HG03175 (cell line): ENCODE data around the gene MYBBP1A.
A peak's percentile ranks its signal among the peaks of the same experiment; 100 is the strongest.

Experiments
- ATAC-seq: cut with Tn5 transposase; IDR thresholded peaks from one replicate; pipeline ENCODE4 v1.9.1; 2021; ENCODE audit warnings: mild to moderate bottlenecking, moderate library complexity; ENCODE audit not compliant: unreplicated experiment

Gene MYBBP1A

DNA sequence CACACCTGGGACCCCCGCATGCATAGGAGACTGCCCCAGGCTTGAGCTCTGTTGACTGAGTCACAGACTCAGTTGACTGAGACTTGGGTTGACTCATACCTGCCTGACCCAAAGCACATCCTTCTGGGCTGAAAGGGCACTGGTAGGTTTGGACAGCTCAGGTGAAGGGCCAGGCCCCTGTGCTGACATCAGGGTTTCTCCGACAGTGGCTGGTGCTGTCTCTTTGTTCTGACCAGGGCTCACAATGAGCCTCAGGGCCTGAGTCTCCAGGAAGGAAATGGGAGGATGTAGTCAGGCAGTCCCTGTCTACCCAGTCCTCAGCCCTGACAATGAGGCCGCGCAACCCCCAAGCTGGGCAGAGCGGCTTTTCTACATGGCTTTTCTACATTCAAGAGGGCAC, 50.0 kb downstream of the MYBBP1A start:
- ATAC-seq = no peak

DNA sequence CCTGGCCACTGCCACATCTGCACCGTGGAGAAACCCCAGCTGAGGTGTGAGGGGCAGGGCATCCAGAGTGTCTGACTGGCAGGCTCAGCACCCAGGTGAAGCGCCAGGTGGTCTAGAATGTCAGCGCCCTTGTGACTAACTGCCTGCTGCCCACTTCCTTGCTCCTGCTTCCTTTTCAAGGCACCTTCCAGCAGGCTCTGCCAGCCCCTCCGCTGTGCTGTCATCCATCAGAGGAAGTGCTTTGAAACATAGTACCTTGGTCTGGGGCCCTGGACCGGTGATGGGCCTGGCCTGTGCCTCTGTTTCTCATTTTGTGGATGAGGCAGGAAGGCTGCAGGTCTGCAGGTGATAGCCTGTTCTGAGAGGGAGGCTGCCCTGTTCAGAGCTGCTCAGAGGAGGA, 51.0 kb downstream of the MYBBP1A start:
- no peak for ATAC-seq

DNA sequence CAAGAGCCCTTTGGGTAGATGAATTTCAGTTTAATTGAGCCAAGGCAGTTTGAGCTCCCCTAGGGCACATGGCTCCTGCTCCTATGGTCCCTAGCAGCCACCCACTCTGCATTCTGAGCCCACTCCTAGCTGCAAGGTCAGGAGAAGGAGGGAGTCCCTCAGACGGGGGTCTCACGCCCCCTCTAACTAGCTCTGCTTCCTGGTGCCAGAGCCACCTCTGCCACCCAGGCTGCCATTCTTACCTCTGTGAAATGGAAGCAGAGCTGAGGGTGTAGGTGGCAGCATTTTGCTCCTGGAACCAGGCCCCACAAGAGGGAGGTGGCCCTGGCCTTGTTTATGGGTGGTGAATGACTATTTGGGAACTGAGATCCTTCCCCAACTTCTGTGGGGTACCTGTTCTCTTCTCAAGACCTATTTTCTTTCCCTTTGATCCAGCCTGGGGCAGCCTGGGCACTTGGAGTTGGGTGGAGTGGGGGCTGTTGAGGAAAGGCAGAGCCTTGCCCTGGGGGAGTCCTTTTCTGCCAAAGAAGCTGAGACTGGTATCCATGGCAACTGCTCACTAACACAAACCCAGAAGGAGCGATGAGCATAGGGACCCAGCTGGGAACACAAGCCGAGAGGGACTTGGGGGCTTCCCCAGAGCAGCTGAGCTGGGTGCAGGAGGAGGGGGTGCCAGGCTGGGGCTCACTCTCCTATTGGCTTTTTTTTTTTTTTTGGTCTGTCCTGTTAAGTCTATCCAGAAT, 51.7 kb downstream of the MYBBP1A start:
- ATAC-seq = no peak

DNA sequence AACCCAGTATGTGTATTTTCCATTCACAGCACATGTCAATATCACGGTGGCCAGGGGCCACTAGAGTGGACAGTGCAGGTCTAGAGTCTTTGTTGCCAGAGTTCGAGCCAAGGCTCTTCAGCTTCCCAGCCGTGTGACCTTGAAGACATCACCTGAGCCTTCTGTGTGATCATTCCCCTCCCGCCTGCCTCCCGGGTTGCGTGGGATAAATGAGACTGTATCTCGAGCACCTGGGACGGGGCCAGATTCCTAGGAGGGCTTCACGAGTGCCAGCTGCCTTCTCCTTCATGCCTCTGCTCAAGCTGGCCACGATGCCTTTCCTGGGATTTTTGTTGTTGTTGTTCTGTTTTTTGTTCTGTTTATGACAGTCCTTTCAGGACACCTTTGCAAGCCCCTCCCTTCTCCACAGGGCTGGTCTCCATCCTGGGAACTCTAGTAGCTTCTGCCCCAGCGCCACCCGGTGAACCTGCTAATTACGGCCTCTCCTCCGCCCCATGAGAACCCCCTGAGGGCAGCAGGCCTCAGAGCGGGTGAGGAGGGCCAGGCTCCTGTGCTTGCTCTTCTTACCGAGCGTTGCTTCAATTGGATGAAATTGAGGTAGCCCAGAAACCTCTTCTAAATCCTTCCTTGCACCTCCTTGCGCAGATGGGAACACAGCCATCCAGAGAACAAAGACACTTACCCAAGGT, 52.6 kb downstream of the MYBBP1A start:
- no peak for ATAC-seq

DNA sequence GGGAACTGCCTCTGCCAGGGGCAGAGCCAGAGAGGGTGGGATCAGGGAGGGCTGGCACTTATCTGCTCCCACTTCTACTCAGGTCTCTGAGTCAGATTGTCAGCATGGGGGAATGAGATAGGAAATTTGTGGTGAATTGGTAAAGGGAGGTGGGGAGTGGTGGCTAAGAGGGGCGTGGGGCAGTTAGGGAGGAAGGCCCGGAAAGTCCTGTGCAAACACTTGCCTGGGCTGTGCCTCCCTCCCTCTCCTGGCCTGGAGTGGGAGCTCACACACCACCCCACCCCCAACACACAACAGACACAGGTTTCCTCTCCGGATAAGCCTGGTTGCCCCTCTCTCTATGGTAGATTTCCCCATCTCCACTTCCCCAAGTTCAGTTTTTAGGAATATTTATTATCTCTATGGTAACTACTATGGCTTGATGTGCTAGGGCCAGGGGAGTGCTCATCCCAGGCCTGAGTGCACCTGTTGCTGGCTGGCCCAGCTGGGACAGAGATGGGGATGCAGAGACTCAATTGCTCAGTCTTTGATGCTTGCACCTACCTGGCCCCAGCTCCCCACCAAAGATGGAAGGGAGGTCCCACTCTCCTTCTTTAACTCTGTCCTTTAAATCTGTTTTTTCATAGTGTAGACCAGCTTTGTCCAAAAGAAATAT, 53.8 kb downstream of the MYBBP1A start:
- no peak for ATAC-seq

DNA sequence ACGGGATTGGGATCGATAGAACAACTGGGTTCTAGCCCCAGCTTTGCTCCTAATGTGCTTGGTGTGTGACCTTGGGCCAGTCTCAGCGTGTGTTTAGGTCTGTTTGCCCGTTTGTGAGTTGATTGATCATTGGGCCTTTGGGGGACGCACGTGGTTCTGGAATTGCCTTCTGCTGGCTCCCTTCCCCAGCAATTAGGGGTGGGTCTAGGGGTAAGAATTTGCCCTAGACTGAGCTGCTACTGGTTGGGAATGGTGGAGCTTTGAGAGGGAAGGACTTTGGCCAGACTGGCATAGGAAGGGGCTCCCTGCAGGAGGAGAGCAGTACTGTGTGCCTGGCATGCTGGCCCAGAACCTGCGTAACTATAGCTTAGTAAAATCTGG, 55.0 kb downstream of the MYBBP1A start:
- ATAC-seq = no peak

DNA sequence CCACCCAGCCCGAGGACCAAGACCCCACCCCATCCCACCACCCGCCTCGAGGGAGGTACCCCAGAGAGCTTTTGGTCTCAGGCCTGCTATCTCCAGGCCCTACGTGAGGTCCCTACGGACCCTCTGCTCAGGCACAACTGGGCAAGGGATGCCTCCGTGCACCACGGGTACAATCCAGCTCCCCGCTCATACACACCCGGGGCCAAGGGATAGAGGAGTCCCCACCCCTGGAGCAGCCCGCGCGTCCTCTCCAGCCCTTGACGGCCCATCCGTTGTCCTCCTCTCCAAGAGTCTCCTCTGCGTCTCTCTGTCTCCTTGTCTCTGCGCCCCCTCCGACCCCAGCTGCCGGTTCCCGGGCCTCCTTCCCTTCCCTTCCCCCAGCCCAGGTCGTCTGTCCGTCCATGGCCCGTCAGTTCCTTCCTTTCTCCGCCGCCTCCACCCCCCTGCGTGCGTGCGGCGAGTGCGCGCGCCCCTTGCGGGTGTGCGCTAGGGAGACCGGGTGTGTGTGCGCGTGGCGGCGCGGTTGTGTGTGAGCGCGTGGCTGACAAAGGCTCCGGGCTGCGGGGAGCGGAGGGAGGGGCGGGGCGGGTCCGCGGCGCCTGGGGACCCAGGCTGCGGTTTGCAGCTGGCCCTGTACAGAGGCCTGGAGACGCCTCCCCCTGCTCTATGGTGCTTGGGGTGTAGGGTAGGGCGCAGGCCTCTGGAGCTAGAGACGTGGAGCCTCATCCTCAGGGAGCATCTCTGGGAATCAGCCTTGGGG, 55.6 kb downstream of the MYBBP1A start:
- no peak for ATAC-seq

DNA sequence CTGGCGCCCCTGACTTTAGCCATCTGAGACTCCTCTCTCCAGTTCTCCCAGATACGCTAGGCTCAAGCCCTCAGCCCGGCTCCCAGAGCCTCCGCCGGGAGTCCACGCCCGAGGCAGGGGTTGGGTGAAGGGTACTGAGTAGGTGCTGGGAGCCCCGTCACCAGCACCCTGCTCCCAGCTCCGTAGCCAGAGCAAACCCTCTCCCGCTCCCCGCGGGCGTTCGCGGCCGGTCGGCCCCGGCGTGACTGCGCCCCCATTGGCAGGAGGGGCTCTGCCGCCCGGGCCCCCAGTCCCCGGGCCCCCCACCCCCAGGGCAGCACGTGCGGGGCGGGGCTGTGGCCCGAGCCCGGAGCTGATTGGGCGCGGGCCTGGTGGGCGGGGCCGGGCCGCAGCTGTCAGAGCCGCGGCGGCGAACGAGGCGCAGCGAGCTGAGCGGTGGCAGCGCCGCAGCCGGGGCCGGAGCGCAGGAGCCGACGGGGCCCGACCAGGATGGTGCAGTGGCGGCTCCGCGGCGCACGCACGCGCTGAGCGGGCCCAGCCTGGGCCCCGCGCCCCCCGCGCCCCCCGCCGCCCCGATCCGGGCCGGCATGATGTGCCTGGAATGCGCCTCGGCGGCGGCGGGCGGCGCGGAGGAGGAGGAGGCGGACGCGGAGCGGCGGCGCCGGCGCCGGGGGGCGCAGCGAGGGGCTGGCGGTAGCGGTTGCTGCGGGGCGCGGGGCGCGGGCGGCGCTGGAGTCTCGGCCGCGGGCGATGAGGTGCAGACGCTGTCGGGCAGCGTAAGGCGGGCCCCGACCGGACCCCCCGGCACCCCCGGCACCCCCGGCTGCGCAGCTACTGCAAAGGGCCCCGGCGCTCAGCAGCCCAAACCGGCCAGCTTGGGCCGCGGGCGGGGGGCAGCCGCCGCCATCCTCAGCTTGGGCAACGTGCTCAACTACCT, 56.5 kb downstream of the MYBBP1A start, which contains the start of gene SPNS2:
SPNS2 (plus strand) TSS at position 421 of the 937 bp plus-strand sequence; CDS start at position 588, 167 bp downstream.
- ATAC-seq = peak; percentile 60

DNA sequence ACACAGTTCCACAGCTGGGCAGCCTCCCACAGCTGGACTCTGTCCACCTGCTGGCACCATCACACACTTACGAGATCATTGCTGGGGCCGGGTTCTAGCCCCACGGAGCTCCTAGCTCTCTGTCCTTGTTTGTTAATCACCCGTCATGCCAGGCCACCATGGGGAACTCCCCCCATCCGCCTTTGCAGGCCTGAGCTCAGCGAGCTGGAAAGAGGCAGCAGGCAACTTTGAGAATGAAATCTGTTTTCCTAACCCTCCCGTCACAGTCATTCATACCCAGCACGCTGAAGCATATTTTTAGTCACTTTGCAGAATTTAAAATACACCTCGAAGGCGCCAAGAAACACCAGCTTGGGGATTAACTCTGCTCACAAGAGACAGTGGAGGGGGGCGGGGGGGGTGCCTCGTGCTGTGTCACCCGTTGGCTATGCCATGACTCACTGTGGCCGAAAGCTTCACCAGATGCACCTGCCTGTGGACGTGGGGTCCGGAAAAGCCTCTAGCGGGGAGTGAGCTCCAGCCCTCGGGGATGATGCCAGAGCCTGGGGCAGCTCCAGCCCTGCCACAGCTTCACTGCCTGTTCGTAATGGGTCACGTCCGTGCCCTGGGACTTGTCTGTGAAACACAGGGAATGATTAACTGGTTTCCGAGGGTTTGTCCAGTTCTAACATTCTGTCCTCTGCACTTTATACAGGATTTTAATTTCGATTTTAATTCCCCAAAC, 57.9 kb downstream of the MYBBP1A start:
- ATAC-seq = no peak

DNA sequence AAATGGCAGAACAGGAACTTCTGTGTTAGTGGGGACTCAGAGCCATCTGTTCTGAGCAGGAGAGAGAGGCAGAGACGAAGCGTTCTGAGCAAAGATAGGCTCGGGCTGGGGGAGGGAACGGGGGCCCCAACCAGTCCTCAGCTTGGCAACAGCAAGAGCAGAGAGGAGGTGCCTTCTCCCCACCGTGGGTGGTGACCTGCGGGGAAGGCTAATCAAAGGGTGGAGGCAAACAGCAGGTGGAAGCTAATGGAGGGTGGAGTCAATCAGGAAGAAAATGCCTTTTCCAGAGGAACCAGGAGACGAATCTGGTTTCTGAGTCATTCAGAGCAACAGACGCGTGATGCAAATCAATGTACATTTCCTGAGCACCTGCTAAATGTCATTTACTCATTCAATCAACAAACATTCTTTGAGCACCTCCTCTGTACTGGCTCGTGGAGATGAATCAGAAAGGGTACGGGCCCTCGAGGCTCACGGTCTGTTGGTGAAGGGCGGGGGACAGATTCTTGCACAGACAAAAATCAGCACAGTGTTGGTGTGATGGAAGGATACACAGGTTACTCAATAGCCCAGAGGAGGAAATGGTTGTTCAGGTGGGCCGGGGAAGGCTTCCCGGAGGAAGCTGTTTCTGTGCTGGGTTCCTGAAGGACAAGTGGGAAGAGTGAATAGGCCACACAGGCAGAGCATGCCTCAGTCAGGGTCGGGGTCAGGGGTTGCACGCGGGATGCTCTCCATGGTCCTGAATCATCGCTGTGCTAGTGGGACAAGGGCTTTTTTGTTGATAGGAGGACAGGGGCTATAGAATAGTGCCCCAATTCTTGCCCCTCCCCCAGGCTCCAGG, 62.2 kb downstream of the MYBBP1A start:
- no peak for ATAC-seq

DNA sequence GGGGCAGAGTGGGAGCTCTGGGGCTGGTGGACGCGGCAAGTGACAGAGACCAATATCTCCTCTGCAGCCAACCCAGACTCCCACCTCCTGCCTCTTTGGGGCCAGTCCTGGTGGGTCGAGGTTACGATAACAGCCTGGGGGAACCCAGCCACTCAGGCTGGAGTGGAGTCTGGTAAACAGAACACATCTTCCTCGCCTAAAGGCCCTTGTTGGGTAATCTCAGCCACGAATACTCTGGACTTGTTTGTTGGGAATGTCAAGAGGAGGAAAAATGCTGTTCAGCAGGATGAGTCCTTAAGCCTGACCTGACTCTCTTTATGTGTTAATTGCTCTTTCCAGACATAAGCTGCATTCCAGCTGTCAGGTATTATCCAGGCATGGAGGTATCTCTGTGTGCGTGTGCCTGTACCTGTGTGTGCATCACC, 64.5 kb downstream of the MYBBP1A start:
- no peak for ATAC-seq

DNA sequence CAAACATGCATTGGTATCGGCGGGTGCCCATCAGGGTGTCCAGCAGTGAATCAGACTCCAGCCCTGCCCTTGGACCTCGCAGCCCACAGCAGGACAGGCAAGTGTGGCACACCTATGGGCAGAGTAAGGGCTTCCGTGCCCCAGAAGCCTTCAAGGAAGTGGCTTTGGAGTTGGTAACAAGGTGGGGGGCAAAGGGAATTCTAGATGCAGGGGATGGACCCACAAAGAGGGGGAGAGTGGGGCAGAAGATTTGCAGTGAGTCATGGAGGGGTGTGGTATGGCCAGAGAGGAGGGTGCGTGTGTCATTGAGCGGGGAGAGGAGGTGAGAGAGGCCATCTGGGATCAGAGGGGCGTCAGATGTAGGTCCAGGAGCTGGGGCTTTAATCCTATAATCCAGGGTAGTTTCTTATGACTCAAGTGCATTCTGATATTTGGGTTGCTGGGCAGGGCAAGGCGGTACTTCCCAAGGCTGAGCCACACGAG, 65.0 kb downstream of the MYBBP1A start:
- ATAC-seq = no peak

DNA sequence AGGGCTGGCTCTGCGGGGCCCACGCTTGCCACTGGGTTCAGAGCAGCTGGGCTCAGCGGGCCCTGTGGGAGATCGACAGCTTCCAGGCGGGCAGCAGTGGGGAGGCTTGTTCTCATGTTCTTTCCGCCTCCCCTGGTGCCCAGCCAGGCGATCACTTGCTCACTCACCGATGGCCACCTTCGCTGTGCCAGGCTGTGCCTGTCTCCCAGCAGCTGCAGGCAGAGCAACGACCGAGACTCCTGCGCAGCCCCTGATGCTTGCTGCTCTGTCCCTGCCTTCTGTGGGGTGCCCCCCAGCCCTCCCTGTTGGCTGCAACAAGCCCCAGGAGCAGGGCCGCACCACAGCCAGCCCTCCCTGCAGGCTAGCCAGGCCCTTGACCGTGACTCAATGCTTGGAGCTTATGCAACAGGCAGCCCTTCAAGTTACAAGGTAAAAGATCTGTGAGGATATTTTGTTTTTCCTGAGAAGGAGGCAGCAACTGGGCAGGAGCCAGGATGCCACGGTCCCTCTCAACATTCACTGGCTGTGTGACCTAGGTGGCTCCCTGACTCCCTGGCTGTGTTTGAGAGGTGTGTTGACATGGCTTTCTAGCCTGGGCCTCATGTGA, 66.1 kb downstream of the MYBBP1A start:
- ATAC-seq = no peak
